ENCODE data around the gene FGF11.

The FGF11 gene

GRCh38 chr17:7403977-7404736, 35.2 kb upstream of the FGF11 start, which contains the start of gene TMEM256:
Gene TMEM256, minus strand, starts transcription at chr17:7404097. Its CDS starts 13 bp downstream, at chr17:7404084.
- peak; percentile 97 for DNase-seq (ENCODE audit: extremely low spot score)
- TF ChIP-seq, protein P1, sequence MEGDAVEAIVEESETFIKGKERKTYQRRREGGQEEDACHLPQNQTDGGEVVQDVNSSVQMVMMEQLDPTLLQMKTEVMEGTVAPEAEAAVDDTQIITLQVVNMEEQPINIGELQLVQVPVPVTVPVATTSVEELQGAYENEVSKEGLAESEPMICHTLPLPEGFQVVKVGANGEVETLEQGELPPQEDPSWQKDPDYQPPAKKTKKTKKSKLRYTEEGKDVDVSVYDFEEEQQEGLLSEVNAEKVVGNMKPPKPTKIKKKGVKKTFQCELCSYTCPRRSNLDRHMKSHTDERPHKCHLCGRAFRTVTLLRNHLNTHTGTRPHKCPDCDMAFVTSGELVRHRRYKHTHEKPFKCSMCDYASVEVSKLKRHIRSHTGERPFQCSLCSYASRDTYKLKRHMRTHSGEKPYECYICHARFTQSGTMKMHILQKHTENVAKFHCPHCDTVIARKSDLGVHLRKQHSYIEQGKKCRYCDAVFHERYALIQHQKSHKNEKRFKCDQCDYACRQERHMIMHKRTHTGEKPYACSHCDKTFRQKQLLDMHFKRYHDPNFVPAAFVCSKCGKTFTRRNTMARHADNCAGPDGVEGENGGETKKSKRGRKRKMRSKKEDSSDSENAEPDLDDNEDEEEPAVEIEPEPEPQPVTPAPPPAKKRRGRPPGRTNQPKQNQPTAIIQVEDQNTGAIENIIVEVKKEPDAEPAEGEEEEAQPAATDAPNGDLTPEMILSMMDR (IDR thresholded peaks at IDR 0.05; ENCODE audit: control extremely low read depth, extremely low read depth, low read depth, missing control alignments) = no peak
- POLR2A ChIA-PET = interaction anchor here (0.6 to 2.3 kb wide), 15 partner anchors 10 to 482 kb away, joined by 3 to 10 read pairs (median 4); partner anchors contain the start of genes CD68, GPS2, MPDU1 and PLSCR3
- CTCF ChIA-PET = interaction anchor here (0.8 to 2.1 kb wide), 7 partner anchors 10 to 208 kb away, joined by 3 to 10 read pairs (median 4); partner anchors contain the start of genes PLSCR3, SOX15 and TMEM95

GRCh38 chr17:7404737-7405349, 34.5 kb upstream of the FGF11 start:
- TF ChIP-seq, protein P1 (IDR thresholded peaks at IDR 0.05; ENCODE audit: control extremely low read depth, extremely low read depth, low read depth, missing control alignments) = no peak
- no peak for DNase-seq (ENCODE audit: extremely low spot score)
- ChIA-PET POLR2A (interaction anchor here (0.7 to 2.3 kb wide), 12 partner anchors 11 to 481 kb away, joined by 3 to 10 read pairs (median 4); partner anchors contain the start of genes CD68, PLSCR3, POLR2A and TMEM102), CTCF (interaction anchor here (0.8 to 2.8 kb wide), 4 partner anchors 10 to 207 kb away, joined by 3 to 10 read pairs (median 7); partner anchors contain the start of genes PLSCR3 and TMEM95)

DNA sequence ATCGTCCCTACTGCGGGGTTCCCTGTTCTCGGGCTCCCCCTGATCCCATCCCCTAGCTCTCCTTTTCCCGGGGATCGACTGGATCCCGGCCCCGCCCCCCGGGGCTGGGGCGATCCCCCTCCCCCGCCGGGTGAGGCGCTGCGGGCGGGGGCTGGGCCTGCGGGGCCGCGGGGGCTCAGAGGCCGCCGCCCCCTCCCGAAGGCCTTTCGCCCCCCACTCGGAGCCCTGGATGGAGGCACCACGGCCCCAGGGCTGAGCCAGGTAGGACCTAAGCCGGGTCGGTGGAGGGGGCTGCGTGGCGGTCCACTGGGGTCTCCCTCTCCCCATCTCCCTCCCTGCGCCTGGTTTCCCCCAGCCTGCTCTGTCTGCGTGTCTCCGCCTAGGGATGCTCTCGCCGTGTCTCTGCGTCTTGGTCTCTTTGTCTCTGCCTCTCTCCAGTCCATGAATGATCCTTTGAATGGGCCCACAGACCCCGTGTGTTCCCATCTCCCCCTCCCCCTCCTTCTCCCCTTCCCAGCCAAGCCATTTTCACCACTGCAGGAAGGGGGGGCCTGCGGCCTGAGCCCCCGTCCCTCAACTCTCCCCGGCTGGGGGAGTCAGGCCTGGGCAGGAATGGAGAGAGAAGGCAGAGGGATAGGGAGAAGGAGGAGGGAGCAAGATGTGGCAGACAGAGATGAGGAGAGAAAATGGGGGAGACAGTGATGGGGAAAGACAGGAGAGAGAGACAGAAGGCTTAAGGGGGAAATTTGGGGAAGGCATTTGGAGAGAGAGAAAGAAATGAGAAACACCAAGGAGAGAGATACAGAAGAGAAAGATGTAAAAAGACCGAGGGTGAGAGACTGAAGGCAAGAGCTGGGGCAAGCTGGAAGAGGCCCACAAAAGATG, 33.7 kb upstream of the FGF11 start:
- no peak for DNase-seq (ENCODE audit: extremely low spot score)
- CTCF ChIA-PET = interaction anchor here (0.9 to 2.8 kb wide), 3 partner anchors 8 to 155 kb away, joined by 4 to 10 read pairs (median 5); no protein-coding TSS in a partner anchor

GRCh38 chr17:7406235-7406825, 33.0 kb upstream of the FGF11 start:
- POLR2A ChIA-PET = interaction anchor here (0.5 to 1.0 kb wide), 2 partner anchors 78 to 289 kb away, joined by 3 to 5 read pairs; partner anchors contain the start of gene POLR2A
- TF ChIP-seq, protein P1 (IDR thresholded peaks at IDR 0.05; ENCODE audit: control extremely low read depth, extremely low read depth, low read depth, missing control alignments) = no peak
- no peak for DNase-seq (ENCODE audit: extremely low spot score)
- CTCF ChIA-PET = interaction anchor here (0.7 to 2.8 kb wide), 4 partner anchors 9 to 155 kb away, joined by 4 to 10 read pairs (median 4); no protein-coding TSS in a partner anchor

More for the DNA sequence above, 33.7 kb upstream of the FGF11 start:
- TF ChIP-seq, protein P1 (IDR thresholded peaks at IDR 0.05; ENCODE audit: control extremely low read depth, extremely low read depth, low read depth, missing control alignments) = no peak
- POLR2A ChIA-PET = interaction anchor here (1.0 kb wide), 1 partner anchor 79 kb away, joined by 3 read pairs; the partner anchor contains the start of gene POLR2A

DNA sequence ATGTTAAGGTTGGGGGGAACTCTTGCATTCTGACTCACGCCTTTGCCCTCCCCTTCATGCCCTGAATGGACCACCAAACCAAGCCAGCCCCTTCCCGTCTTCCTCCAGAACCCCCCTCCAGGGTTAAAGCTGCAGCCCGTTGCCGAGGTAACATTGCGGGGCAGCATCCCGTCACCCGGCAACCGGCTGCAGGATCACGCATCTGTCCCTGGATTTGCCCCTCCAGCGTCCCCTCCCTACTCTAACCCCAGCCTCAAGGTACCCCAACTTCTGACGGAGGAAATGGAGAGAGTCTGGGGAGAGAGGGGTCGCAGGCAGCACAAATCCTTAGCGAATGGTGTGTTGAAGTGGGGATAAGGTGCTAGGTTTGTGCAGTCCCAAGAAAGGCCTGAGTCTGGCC, 32.2 kb upstream of the FGF11 start:
- ChIA-PET POLR2A (no interaction called here), CTCF (interaction anchor here (1.6 to 2.8 kb wide), 2 partner anchors 10 to 51 kb away, joined by 5 to 10 read pairs; no protein-coding TSS in a partner anchor)

More for the DNA sequence above, 32.2 kb upstream of the FGF11 start:
- TF ChIP-seq, protein P1 (IDR thresholded peaks at IDR 0.05; ENCODE audit: control extremely low read depth, extremely low read depth, low read depth, missing control alignments) = no peak
- DNase-seq (ENCODE audit: extremely low spot score) = no peak

Data from GM10248 (cell line).